Activated T-helper 1 cell treated with anti-CD3 and anti-CD28 coated beads, Interleukin-12 subunit alpha, Interleukin-12 subunit beta, Interleukin-2, Interleukin-4 antibody, amounts not matched to agents 30 ng/mL and 10 ng/mL and 1 ng/mL, durations not matched to agents 14 hours and 24 hours and 36 hours (primary cell): Measurements from ENCODE around the gene ACVR1B. TPM values are rescaled to one million over a fixed set of nuclear protein-coding genes. Genes with fewer than 3 reads are reported as not detected.

Experiments used
- DNase-seq: peaks from one replicate; pipeline ENCODE4 v3.0.0; 2021; ENCODE audit warnings: low spot score
- H3K27ac Mint-ChIP-seq: one replicate; pipeline ENCODE4 v1.8.0; 2021; ENCODE audit warnings: mild to moderate bottlenecking, mixed read lengths
- H3K27me3 Mint-ChIP-seq: one replicate; pipeline ENCODE4 v1.8.0; 2022; ENCODE audit warnings: mild to moderate bottlenecking, moderate library complexity, mixed read lengths; ENCODE audit not compliant: insufficient read depth
- H3K36me3 Mint-ChIP-seq: one replicate; pipeline ENCODE4 v1.8.0; 2021; ENCODE audit warnings: low read depth, mixed read lengths
- H3K4me1 Mint-ChIP-seq: one replicate; pipeline ENCODE4 v1.8.0; 2021; ENCODE audit warnings: low read depth, mixed read lengths
- H3K4me3 Mint-ChIP-seq: one replicate; pipeline ENCODE4 v1.8.0; 2021; ENCODE audit warnings: mild to moderate bottlenecking, moderate library complexity, mixed read lengths
- H3K9me3 Mint-ChIP-seq: one replicate; pipeline ENCODE4 v1.8.0; 2021; ENCODE audit warnings: mixed read lengths
- intact Hi-C: fragments of 100-400 bp; cut with micrococcal nuclease; formaldehyde crosslinking; loops from one replicate; pipeline ENCODE4 v1.15.1; 2024
- total RNA-seq: library from RNA; stranded (reverse); gene quantifications from 2 replicates; pipeline ENCODE4 v1.2.3, GENCODE V29; 2022

The ACVR1B gene
- total RNA-seq, 1 donor from 2014 or later: 11.4 TPM

DNA sequence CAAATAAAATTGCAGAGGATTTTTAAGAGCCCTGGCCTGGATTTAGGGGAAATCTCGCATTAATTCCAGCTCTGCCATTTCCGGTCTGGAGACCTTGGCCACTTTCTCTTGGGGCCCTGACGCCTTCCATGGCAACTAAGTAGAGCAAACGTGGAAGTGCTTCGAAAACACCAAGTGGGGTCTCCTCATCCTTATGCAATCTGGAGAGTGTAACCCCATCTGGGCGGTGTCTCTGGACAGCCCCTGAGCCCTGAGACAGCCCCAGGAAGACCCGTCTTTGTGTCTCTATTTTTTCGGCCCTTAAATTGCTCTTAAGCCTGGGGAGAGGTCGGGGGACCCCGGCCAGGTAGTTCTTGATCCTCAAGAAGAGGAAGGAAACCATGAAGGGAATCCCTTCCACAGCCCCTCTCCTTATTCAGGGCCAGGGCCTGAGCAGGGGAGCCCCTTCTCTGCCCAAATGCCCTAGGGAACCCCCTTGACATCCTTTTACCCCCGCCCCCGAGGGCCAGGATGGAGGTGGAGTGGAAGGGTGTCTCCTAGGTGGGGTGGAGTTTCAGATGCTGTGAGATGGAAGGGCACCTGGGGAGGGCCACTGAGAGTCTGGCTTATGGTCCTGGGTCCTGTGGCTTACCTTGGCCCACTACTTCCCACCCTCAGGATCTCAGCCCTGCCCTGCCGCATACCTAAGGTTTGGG is 82.1 kb downstream of the ACVR1B start:
- Mint-ChIP-seq H3K36me3 (no peaks in the 10 kb centered on the region), H3K27me3 (peaks cover 19% of the 10 kb centered on the region), H3K27ac (peak overlapping the region; percentile 74), H3K9me3 (no peaks in the 10 kb centered on the region), H3K4me3 (peak overlapping the region; percentile 72), H3K4me1 (peaks cover 50% of the 10 kb centered on the region)
- no peak for DNase-seq
- intact Hi-C loops: loop anchor here (1.0 to 10.0 kb wide), 5 partner anchors 8 to 971 kb away; partner anchors contain the start of genes ATG101, EIF4B and NR4A1

DNA sequence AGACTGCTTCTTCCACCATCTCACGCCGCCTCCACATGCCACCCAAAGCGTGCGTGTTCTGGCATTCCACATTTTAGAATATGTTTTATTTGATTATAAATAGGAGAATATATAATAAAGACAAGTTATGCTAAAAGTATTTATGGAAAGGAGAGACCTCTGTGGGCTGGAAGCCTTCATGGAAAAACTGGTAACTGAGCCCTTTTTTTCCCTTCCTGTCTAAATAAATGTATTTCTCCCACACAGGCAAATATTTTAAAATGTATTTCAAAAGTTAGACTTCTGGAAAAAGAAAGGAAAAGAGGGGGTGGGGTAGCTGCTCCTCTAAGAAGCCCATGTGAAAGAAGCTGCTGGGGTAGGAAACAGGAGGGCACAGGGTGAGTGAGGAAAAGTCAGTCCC is 83.7 kb downstream of the ACVR1B start:
- H3K4me1 Mint-ChIP-seq: peaks cover 66% of the 10 kb centered on the region

DNA sequence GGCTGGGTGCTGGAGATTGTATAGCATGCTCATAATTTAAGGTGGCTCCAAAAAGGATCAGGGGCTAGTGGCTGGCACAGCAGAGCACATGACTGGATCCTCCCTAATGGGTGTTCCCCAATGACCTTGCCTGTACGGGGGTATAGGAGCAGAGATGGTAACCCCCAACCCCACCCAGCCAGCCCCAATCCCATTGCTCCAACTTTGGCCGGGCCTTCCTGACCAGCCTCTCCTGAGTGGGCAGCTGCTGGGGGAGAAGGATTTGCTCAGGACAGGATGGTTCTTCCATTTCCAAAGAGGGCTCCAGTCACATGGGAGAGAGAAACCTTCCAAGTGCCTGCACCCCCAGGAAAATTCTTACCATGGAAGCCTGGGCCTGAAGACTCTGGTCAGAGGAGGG is 84.4 kb downstream of the ACVR1B start:
- no peak for DNase-seq
- peak overlapping the region; percentile 7 for H3K27ac Mint-ChIP-seq
- peak overlapping the region; percentile 66 for H3K4me3 Mint-ChIP-seq
- peaks cover 73% of the 10 kb centered on the region for H3K4me1 Mint-ChIP-seq
- H3K9me3 Mint-ChIP-seq: no peaks in the 10 kb centered on the region
- no peaks in the 10 kb centered on the region for H3K36me3 Mint-ChIP-seq
- intact Hi-C loops: loop anchor here (10.0 kb wide), 1 partner anchor 969 kb away; the partner anchor contains the start of gene EIF4B
- H3K27me3 Mint-ChIP-seq: peaks cover 17% of the 10 kb centered on the region

More for the DNA sequence above, 83.7 kb downstream of the ACVR1B start:
- Mint-ChIP-seq H3K27me3 (peaks cover 18% of the 10 kb centered on the region), H3K27ac (no peak overlapping the region), H3K9me3 (no peaks in the 10 kb centered on the region), H3K4me3 (peak overlapping the region; percentile 66), H3K36me3 (no peaks in the 10 kb centered on the region)
- intact Hi-C loops: loop anchor here (10.0 kb wide), 1 partner anchor 970 kb away; the partner anchor contains the start of gene EIF4B
- no peak for DNase-seq

DNA sequence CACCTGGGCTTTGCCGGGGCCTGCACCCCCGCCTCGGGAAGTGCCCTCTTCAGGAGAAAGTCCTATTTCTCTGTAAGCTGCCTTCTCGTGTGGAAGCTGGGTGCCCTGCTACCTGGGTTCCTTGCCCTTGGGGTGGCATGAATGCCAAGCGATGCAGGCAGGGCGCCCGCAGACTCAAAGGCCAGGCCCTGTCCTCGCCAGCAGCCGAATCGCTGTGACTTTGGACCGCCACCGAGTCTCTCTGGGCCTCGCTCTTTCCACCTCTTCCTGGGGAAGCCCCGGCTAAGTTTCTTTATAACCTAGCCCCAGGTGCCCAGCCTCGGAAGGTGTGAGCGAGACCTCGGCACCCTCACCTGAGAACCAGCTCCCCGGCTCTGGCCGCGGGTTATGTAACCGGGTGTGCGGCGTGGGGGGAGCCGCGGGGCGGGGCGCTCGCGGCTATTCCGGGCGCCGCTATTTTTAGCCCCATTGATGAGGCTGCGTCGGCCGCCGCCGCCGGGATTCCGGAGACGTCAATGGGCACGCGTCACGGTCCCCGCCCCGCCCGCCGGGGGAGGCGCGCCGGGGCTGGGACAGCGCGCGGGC is 85.2 kb downstream of the ACVR1B start:
- H3K4me3 Mint-ChIP-seq: peak overlapping the region; percentile 66
- H3K4me1 Mint-ChIP-seq: peaks cover 75% of the 10 kb centered on the region
- H3K27me3 Mint-ChIP-seq: peaks cover 19% of the 10 kb centered on the region
- peak overlapping the region; percentile 7 for H3K27ac Mint-ChIP-seq
- H3K36me3 Mint-ChIP-seq: no peaks in the 10 kb centered on the region
- intact Hi-C loops: loop anchor here (1.0 to 10.0 kb wide), 4 partner anchors 15 to 968 kb away; partner anchors contain the start of genes ATG101, EIF4B, NR4A1 and TAMALIN
- DNase-seq: peak; percentile 77
- H3K9me3 Mint-ChIP-seq: no peaks in the 10 kb centered on the region

GRCh38 chr12:52037248-52037861 is 85.9 kb downstream of the ACVR1B start:
- Mint-ChIP-seq H3K4me3 (peak overlapping the region; percentile 81), H3K4me1 (peaks cover 78% of the 10 kb centered on the region), H3K27ac (peak overlapping the region; percentile 44)

DNA sequence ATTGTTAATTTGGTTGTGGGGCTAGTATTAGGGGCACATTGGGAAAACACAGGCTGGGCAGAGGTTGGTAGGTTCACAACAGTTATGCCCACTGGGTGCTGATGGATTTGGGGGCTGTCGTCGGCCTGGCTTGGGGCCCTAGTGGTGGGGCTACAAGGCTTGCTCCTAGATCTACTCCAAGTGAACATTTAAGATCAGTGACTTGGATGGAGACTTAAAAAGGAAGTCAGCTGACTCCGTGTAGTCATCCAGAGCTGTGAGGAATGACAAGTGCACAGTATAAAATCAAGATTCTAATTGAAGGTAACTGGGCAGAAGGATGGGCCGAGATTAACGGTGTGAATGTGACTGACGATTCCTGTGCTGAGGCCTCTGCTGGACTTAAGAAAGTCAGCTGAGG is 86.9 kb downstream of the ACVR1B start:
- peak overlapping the region; percentile 81 for H3K4me3 Mint-ChIP-seq
- H3K4me1 Mint-ChIP-seq: peaks cover 70% of the 10 kb centered on the region
- no peaks in the 10 kb centered on the region for H3K36me3 Mint-ChIP-seq
- intact Hi-C loops: loop anchor here (10.0 kb wide), 1 partner anchor 966 kb away; the partner anchor contains the start of gene EIF4B
- H3K9me3 Mint-ChIP-seq: no peaks in the 10 kb centered on the region
- peak overlapping the region; percentile 81 for H3K27ac Mint-ChIP-seq
- DNase-seq: no peak
- H3K27me3 Mint-ChIP-seq: peaks cover 16% of the 10 kb centered on the region

More at GRCh38 chr12:52037248-52037861, 85.9 kb downstream of the ACVR1B start:
- Mint-ChIP-seq H3K9me3 (no peaks in the 10 kb centered on the region), H3K36me3 (no peaks in the 10 kb centered on the region), H3K27me3 (peaks cover 19% of the 10 kb centered on the region)
- DNase-seq: no peak
- intact Hi-C loops: loop anchor here (1.0 to 10.0 kb wide), 4 partner anchors 14 to 967 kb away; partner anchors contain the start of genes ATG101, EIF4B, NR4A1 and TAMALIN

DNA sequence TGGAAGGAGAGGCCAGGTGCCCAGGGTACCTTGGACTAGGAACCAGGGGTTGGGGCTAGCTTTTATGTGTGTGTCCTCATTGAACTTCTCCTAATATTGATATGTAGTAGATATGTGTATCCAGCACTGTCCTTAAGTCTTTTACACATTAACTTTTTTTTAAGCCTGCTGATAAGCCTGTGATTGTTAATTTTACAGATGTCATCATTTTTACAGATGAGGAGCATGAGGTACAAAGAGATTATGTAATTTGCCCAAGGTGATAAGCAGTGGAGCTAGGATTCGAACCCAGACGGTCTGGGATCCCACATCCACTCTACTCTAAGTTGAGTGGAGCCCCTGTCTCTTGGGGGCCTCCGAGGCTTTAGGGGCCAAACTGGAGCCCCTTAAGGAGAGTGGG is 89.5 kb downstream of the ACVR1B start:
- H3K27me3 Mint-ChIP-seq: peaks cover 9% of the 10 kb centered on the region
- no peak for DNase-seq

DNA sequence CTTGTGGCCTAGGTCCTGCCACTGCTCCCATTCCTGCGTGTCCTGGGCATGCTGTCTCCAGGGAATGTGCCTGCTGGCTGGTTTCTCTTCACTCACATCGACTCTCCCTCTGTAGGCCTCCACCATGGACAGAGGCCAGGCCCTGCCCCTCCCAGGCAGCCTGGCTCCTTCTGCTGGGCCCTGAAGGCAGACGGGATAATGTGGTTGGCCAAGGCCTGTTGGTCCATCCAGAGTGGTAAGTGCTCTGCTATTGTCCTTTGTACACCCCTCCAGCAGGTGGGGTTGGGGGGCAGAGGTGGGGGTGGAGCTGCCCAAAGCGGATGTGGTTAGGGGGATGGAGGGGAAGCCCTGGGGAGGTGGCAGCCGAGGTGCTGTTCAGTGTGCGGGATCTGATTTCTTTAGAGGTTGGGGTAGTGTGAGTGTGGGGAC is 90.2 kb downstream of the ACVR1B start:
- Mint-ChIP-seq H3K4me1 (peaks cover 54% of the 10 kb centered on the region), H3K4me3 (no peak overlapping the region), H3K9me3 (no peaks in the 10 kb centered on the region), H3K36me3 (no peaks in the 10 kb centered on the region), H3K27me3 (peaks cover 9% of the 10 kb centered on the region), H3K27ac (peak overlapping the region; percentile 49)
- no peak for DNase-seq
- intact Hi-C loops: no loop called here

More for the DNA sequence above, 89.5 kb downstream of the ACVR1B start:
- intact Hi-C loops: no loop called here
- H3K4me3 Mint-ChIP-seq: no peak overlapping the region
- H3K27ac Mint-ChIP-seq: no peak overlapping the region
- peaks cover 52% of the 10 kb centered on the region for H3K4me1 Mint-ChIP-seq
- no peaks in the 10 kb centered on the region for H3K9me3 Mint-ChIP-seq
- H3K36me3 Mint-ChIP-seq: no peaks in the 10 kb centered on the region

- Mint-ChIP-seq H3K36me3 (no peaks in the 10 kb centered on the region), H3K27me3 (peaks cover 9% of the 10 kb centered on the region), H3K27ac (no peak overlapping the region), H3K4me1 (peaks cover 54% of the 10 kb centered on the region), H3K4me3 (no peak overlapping the region), H3K9me3 (no peaks in the 10 kb centered on the region)
- intact Hi-C loops: no loop called here
- DNase-seq: no peak
Observed at GRCh38 chr12:52042706-52043385, 91.3 kb downstream of the ACVR1B start.

GRCh38 chr12:52043386-52044212 is 92.1 kb downstream of the ACVR1B start:
- intact Hi-C loops: no loop called here
- DNase-seq: no peak
- Mint-ChIP-seq H3K36me3 (no peaks in the 10 kb centered on the region), H3K9me3 (no peaks in the 10 kb centered on the region), H3K4me1 (peaks cover 47% of the 10 kb centered on the region), H3K27ac (no peak overlapping the region), H3K27me3 (peaks cover 5% of the 10 kb centered on the region), H3K4me3 (no peak overlapping the region)

GRCh38 chr12:52044292-52044983 is 92.9 kb downstream of the ACVR1B start:
- H3K36me3 Mint-ChIP-seq: peaks cover 2% of the 10 kb centered on the region
- no peaks in the 10 kb centered on the region for H3K9me3 Mint-ChIP-seq
- intact Hi-C loops: no loop called here
- peaks cover 2% of the 10 kb centered on the region for H3K27me3 Mint-ChIP-seq
- DNase-seq: no peak
- H3K4me1 Mint-ChIP-seq: peaks cover 44% of the 10 kb centered on the region
- H3K27ac Mint-ChIP-seq: no peak overlapping the region
- no peak overlapping the region for H3K4me3 Mint-ChIP-seq
